NT2/D1 (cell line): ENCODE results near the gene FOXL3.

Experiments used
- DNase-seq: peaks from one replicate; pipeline ENCODE4 v3.0.0-alpha.2; 2011; ENCODE audit warnings: low read depth, low spot score
- H3K27me3 ChIP-seq: 2 replicates; pipeline ENCODE4 v1.6.0; 2011; ENCODE audit warnings: mild to moderate bottlenecking; ENCODE audit not compliant: insufficient read length, insufficient read depth
- H3K36me3 ChIP-seq: 2 replicates; pipeline ENCODE4 v1.6.1; 2011; ENCODE audit warnings: mild to moderate bottlenecking, low read length, mixed read lengths; ENCODE audit not compliant: insufficient read depth, insufficient read length
- H3K4me1 ChIP-seq: 2 replicates; pipeline ENCODE4 v1.5.1; 2011; ENCODE audit not compliant: insufficient read depth, insufficient read length
- H3K4me3 ChIP-seq: 2 replicates; pipeline ENCODE4 v1.5.1; 2011; ENCODE audit warnings: low read depth; ENCODE audit not compliant: insufficient read length
- H3K9ac ChIP-seq: 2 replicates; pipeline ENCODE4 v1.6.0; 2011; ENCODE audit warnings: low read depth; ENCODE audit not compliant: insufficient read length
- H3K9me3 ChIP-seq: 2 replicates; pipeline ENCODE4 v1.5.1; 2011; ENCODE audit warnings: mild to moderate bottlenecking, low read length; ENCODE audit not compliant: insufficient read depth
- SUZ12 ChIP-seq: IDR thresholded peaks from 2 replicates; pipeline ENCODE4 v1.6.1; 2011; ENCODE audit not compliant: insufficient read length, insufficient read depth; ENCODE audit errors: extremely low read depth
- YY1 ChIP-seq: IDR thresholded peaks from 2 replicates; pipeline ENCODE4 v1.6.1; 2011; ENCODE audit not compliant: insufficient read length, insufficient read depth
- ZNF274 ChIP-seq: IDR thresholded peaks from 2 replicates; pipeline ENCODE4 v1.6.1; 2011; ENCODE audit warnings: mild to moderate bottlenecking, low read depth, low read length

FOXL3 gene

DNA sequence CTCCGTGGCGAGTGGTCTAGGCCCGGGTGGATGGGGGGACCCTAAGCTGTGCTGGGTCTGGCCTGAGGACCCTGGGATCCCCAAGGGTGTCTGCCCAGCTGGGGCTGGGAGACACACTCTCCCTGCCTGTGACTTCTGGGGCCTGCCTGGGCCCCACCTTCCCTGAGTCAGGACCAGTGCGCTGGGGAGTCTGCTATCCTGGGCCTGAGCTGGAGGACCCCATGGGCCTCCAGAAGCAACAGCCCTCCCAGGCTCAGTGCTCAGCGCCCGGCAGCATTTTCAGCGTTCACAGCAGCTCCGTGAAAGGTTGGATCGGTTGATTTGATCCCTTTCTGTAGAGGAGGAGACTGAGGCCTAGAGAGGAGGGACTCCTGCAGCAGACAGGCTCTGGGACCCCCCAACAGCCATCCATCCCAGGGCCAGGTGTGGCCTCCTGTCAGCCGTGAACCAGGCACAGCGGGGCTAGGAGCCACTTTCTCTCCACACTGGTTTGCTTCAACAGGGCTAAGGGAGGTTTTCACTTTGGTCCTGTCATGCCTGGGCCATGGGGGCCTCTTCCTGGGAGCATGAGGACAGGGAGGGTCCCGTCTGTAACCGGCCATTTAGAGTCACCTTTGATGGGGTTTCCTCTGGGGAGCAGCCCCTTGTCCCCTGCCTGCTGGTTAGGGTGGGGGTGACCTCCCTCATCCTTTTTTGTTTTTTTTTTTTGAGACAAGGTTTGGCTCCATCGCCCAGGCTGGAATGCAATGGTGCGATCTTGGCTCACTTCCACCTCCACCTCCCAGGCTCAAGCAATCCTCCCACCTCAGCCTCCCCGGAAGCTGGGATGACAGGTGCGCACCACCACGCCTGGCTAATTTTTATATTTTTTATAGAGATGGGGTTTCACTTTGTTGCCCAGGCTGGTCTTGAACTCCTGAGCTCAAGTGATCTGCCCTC lies 12.4 kb downstream of the FOXL3 start:
- no peak overlapping the region for H3K4me3 ChIP-seq

GRCh38 chr7:303425-303824 lies 13.5 kb downstream of the FOXL3 start:
- Histone ChIP-seq H3K4me1 (peaks cover 2% of the 10 kb centered on the region), H3K27me3 (no peaks in the 10 kb centered on the region), H3K9ac (no peak overlapping the region), H3K9me3 (peaks cover 9% of the 10 kb centered on the region; the same call in 1 of the 2 replicates), H3K4me3 (no peak overlapping the region), H3K36me3 (no peaks in the 10 kb centered on the region)
- TF ChIP-seq ZNF274, result no peak
- no peak for TF ChIP-seq YY1
- no peak for TF ChIP-seq SUZ12
- DNase-seq, result no peak

More for the DNA sequence above, 12.4 kb downstream of the FOXL3 start:
- no peak for TF ChIP-seq SUZ12
- no peak for TF ChIP-seq ZNF274
- no peak for TF ChIP-seq YY1
- DNase-seq, result no peak
- Histone ChIP-seq H3K27me3 (no peaks in the 10 kb centered on the region), H3K36me3 (no peaks in the 10 kb centered on the region), H3K9ac (no peak overlapping the region), H3K4me1 (peaks cover 3% of the 10 kb centered on the region), H3K9me3 (0 out of 2 replicates have a peak, but pooled peaks cover under 1% of the 10 kb centered on the region)

- H3K9me3 ChIP-seq, result peaks cover 9% of the 10 kb centered on the region; the same call in 1 of the 2 replicates
- no peaks in the 10 kb centered on the region for H3K27me3 ChIP-seq
- no peak overlapping the region for H3K9ac ChIP-seq
- H3K36me3 ChIP-seq, result no peaks in the 10 kb centered on the region
- no peak for DNase-seq
- no peak overlapping the region for H3K4me3 ChIP-seq
- H3K4me1 ChIP-seq, result no peaks in the 10 kb centered on the region
- TF ChIP-seq YY1 (no peak), ZNF274 (no peak), SUZ12 (no peak)
Measured at GRCh38 chr7:303884-304573, 14.1 kb downstream of the FOXL3 start.

DNA sequence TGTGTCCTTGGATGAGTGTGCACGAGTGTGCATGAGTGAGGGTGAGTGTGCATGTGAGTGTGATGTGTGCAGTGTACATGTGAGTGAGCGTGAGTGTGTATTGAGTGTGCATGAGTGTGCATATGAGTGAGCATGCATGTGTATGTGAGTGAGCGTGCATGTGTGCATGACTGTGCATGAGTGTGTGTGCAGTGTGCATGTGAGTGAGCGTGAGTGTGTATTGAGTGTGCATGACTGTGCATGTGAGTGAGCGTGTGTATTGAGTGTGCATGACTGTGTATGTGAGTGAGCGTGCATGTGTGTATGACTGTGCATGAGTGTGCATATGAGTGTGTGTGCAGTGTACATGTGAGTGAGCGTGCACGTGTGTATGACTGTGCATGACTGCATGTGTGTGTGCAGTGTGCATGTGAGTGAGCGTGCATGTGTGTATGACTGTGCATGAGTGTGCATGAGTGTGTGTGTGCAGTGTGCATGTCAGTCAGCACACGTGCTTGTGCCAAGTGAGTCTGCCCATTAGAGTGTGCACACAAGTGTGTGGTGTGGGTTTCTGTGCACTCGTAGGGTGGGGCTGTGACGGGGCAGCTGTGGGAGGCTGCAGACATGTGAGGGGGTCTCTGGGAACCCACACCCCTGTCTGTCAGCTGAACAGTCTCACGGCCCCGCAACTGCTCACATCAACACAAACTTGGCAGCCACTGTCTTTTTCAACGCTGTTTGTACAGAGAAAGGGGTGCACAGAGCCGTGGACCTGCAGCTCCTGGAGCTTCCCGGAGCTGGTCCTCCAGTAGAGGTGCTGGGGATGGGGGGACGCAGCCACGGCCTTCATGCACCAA lies 14.8 kb downstream of the FOXL3 start:
- no peak for DNase-seq
- Histone ChIP-seq H3K9ac (no peak overlapping the region), H3K27me3 (no peaks in the 10 kb centered on the region), H3K4me3 (no peak overlapping the region), H3K9me3 (peaks cover 12% of the 10 kb centered on the region; the same call in 1 of the 2 replicates), H3K4me1 (no peaks in the 10 kb centered on the region), H3K36me3 (no peaks in the 10 kb centered on the region)
- no peak for TF ChIP-seq ZNF274
- TF ChIP-seq SUZ12, result no peak
- no peak for TF ChIP-seq YY1

- Histone ChIP-seq H3K36me3 (no peaks in the 10 kb centered on the region), H3K27me3 (no peaks in the 10 kb centered on the region), H3K4me3 (no peak overlapping the region), H3K4me1 (no peaks in the 10 kb centered on the region), H3K9ac (no peak overlapping the region), H3K9me3 (peaks cover 12% of the 10 kb centered on the region; the same call in 1 of the 2 replicates)
- DNase-seq, result no peak
- TF ChIP-seq ZNF274, result no peak
- TF ChIP-seq SUZ12, result no peak
- TF ChIP-seq YY1, result no peak
Measured at GRCh38 chr7:305410-306151, 15.6 kb downstream of the FOXL3 start.

DNA sequence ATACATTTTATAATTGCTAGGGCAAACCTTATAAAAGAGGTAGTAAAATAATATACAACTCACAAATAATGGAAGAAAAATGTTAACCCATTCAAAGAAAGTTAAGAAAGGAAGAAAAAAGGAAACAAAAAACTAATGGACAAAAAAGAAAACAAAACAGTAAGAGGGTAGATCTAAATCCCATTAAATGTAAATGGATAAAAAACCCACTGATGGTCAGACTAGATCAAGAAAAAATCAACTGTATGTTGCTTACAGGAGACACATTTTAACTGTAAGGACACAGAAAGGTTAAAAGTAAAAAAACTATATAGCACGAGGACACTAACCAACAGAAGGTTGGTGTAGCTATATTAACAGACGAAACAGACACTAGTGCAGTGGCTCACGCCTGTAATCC lies 18.0 kb downstream of the FOXL3 start:
- peaks cover 12% of the 10 kb centered on the region; the same call in 1 of the 2 replicates for H3K9me3 ChIP-seq
- H3K4me1 ChIP-seq, result peaks cover 3% of the 10 kb centered on the region
- no peak for TF ChIP-seq YY1
- TF ChIP-seq SUZ12, result no peak
- no peak overlapping the region for H3K9ac ChIP-seq
- no peak for DNase-seq
- no peaks in the 10 kb centered on the region for H3K36me3 ChIP-seq
- no peaks in the 10 kb centered on the region for H3K27me3 ChIP-seq
- H3K4me3 ChIP-seq, result no peak overlapping the region
